ENCODE measurements around the gene NDUFV1.
"Not testable (repeated sequence)": the region's sequence is repeated elsewhere in the genome, so short reads cannot be mapped to it uniquely, and the experiment has no call there.

Gene NDUFV1

GRCh38 chr11:67656278-67656922 is 49.7 kb downstream of the NDUFV1 start:
- DNase-seq (ENCODE audit: low read depth in 3 of 3), result no peak

GRCh38 chr11:67657300-67657699 is 50.6 kb downstream of the NDUFV1 start:
- no peak for DNase-seq (ENCODE audit: low read depth in 3 of 3)

DNA sequence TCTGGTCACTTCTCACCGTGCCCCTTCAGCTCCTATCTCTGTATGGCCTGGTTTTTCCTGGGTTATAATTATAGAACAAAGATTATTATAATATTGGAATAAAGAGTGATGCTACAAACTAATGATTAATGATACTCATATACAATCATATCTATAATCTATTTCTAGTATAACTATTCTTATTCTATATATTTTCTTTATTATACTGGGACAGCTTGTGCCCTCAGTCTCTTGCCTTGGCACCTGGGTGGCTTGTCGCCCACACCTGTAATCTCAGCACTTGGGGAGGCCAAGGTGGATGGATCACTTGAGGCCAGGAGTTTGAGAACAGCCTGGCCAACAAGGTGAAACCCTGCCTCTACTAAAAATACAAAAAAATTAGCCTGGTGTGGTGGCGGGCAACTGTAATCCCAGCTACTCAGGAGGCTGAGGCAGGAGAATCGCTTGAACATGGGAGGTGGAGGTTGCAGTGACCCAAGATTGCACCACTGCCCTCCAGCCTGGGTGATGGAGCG is 53.0 kb downstream of the NDUFV1 start:
- not testable (repeated sequence) for DNase-seq (ENCODE audit: low read depth in 3 of 3)

- DNase-seq (ENCODE audit: low read depth in 3 of 3), result not testable (repeated sequence)
Measured at GRCh38 chr11:67660752-67661151, 54.0 kb downstream of the NDUFV1 start.
